GM12873 (cell line): ENCODE data around the gene CDH15.

ENCODE experiments used
- CTCF ChIP-seq: IDR thresholded peaks from 2 replicates; pipeline ENCODE4 v1.5.1; 2012; ENCODE audit warnings: low read depth, mild to moderate bottlenecking, moderate library complexity, low read length, control low read depth; ENCODE audit not compliant: insufficient read depth; ENCODE audit errors: missing control alignments

The CDH15 gene

GRCh38 chr16:89172528-89173173, 1.1 kb downstream of the CDH15 start:
- TF ChIP-seq CTCF, result no peak

- TF ChIP-seq CTCF, result no peak
These were observed 1.8 kb downstream of the CDH15 start for GRCh38 chr16:89173174-89173921.

- no peak for TF ChIP-seq CTCF
These were observed 2.7 kb downstream of the CDH15 start for GRCh38 chr16:89174055-89174827.

- no peak for TF ChIP-seq CTCF
These were observed 3.3 kb downstream of the CDH15 start for GRCh38 chr16:89174877-89175276.

- no peak for TF ChIP-seq CTCF
These were observed 4.0 kb downstream of the CDH15 start for GRCh38 chr16:89175280-89176146.

- no peak for TF ChIP-seq CTCF
These were observed 4.7 kb downstream of the CDH15 start for GRCh38 chr16:89176147-89176690.
